ENCODE measurements around the gene POLR3A. TPM values are rescaled to one million over a fixed set of nuclear protein-coding genes. Genes with fewer than 3 reads are reported as not detected.

Gene POLR3A
- total RNA-seq, 1 experiment from 2014 or later: 5.5 TPM

Other genes starting within 250 kb of the POLR3A start
- gene DLG5, start 102.8 kb downstream of the POLR3A start, total RNA-seq (2014; rRNA removed; shearing (Covaris generic)): 14.0 and 16.8 TPM in 2 replicates
- 3,270 and 3,319 TPM in 2 replicates for gene RPS24, start 4.3 kb upstream of the POLR3A start, total RNA-seq (2014; rRNA removed; shearing (Covaris generic))

Data from H4 (cell line).